IPS-18c (cell line): ENCODE results near the gene HYAL2.
"Not testable (repeated sequence)": the region's sequence is repeated elsewhere in the genome, so short reads cannot be mapped to it uniquely, and the experiment has no call there.

Experiments used
- H3K4me3 ChIP-seq: 2 replicates; pipeline ENCODE4 v1.7.0; 2013; ENCODE audit warnings: low read depth, mild to moderate bottlenecking, low read length, moderate library complexity; ENCODE audit not compliant: insufficient read depth
- H3K9me3 ChIP-seq: one replicate; pipeline ENCODE4 v1.6.1; 2013; ENCODE audit warnings: mild to moderate bottlenecking, low read length, moderate library complexity; ENCODE audit not compliant: control insufficient read depth, insufficient read depth

The HYAL2 gene

DNA sequence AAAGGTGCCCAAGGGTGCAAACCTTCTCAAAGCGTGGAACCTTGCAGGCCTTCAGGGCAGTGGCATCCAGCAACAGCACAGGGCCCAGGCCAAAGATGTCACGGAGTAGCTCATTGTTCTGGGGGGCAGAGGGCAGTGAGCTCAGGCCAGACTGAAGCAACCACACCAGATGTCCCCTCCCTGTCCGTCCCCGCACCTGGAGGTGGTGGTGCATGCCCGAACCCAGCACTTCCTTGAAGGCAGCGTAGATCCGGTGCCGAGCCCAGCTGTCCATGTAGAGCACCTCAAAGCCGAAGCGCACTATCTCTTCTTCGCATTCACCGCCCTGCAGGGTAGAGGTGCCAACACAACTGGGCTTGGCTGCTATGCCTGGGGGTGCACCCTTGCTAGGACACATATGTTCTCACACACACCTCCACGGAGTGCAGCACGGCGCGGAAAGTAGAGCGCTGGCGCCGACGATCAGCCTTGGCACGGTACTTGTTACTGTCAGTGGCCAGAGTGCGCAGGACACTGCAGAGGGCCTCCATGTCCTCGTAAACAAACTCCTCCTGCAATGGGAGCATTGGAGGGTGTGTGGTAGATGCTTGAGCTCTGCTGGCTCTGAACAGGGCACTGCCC, 34.0 kb downstream of the HYAL2 start:
- H3K4me3 ChIP-seq: no peak overlapping the region
- H3K9me3 ChIP-seq: no peaks in the 10 kb centered on the region

GRCh38 chr3:50287262-50287661, 35.3 kb downstream of the HYAL2 start:
- Histone ChIP-seq H3K9me3 (no peaks in the 10 kb centered on the region), H3K4me3 (no peak overlapping the region)

DNA sequence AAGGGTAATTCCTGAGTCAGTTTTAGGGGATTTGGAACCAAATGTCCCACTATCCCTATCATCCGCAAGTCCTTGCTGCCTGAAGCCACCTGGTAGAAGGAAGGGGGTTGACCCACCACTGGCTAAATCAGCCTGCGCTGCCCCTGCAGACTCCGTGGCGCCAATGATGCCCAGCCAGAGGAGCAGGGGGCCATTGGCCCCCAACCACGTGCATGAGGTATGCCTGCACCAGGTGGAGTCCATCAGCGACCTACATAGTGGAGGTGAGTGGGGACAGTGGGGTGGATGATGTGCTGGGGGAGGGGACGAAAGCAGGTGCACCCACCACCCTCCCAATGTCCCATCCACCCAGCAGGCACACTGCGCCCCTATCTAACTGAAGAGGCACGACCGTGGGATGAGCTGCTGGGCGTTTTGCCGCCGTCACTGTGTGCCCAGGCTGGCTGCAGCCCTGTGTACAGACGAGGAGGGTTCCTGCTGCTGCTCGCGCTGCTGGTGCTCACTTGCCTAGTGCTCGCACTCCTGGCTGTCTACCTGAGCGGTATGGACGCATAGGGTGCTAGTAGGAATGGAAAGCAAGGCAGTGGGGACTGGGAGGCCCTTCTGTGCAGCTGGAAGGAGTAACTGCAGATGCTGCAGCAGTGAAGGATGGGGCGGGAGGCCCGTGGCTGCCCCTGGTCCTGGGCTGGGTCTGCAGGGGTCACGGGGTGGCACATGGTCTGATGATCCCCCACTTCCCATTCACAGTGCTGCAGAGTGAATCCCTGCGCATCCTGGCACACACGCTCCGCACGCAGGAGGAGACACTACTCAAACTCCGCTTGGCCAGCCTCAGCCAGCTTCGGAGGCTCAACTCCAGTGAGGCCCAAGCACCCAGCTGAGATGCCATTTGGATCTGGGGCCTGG, 36.0 kb downstream of the HYAL2 start:
- no peaks in the 10 kb centered on the region for H3K9me3 ChIP-seq
- no peak overlapping the region for H3K4me3 ChIP-seq

DNA sequence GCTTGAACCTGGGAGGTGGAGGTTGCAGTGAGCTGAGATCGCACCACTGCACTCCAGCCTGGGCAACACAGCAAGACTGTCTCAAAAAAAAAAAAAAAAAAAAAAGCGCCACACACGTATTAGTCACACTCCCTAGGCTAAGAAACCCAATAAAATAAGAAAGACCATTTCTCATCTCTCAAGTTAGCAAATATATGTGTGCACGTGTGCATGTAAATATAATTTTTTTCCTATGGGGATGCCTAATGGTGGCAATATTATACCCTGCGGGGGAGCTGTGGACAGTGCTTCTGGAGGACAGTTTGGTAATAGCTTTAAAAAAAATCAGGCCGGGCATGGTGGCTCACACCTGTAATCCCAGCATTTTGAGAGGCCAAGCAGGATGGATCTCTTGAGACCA, 38.4 kb downstream of the HYAL2 start:
- not testable (repeated sequence) for H3K9me3 ChIP-seq, H3K4me3 ChIP-seq

DNA sequence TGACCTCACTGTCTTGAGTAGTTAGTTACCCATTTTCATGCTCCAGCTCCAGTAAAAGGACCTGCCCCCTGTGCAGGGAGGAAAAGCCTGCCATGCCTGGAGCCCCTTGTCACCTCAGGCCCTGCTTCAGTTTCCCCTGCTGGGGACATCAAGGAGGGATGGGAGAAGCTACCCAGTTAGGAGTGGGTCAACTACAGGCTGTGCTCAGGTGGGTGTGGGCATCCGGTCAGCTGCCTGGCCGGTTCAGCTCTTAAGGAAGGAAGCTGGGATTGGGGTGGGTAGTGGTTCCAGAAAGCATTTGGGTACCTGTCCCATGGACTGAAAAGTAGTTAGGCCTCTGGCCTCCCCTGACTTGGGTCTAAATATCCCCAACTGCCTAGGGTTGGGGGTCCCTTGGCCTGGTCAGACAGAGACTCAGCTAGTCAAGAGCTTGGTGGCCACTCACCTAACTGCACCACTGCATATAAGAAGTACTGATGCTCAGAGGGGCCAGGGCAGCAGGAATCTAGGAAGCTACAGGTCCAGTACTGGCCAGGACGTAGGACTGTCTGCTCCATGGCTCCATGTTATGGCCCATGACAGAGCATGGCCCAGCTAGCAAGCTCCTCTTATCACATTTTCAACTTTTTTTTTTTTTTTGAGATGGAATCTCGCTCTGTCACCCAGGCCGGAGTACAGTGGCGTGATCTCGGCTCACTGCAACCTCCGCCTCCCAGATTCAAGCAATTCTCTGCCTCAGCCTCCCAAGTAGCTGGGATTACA, 43.1 kb downstream of the HYAL2 start:
- Histone ChIP-seq H3K4me3 (no peak overlapping the region), H3K9me3 (no peaks in the 10 kb centered on the region)

DNA sequence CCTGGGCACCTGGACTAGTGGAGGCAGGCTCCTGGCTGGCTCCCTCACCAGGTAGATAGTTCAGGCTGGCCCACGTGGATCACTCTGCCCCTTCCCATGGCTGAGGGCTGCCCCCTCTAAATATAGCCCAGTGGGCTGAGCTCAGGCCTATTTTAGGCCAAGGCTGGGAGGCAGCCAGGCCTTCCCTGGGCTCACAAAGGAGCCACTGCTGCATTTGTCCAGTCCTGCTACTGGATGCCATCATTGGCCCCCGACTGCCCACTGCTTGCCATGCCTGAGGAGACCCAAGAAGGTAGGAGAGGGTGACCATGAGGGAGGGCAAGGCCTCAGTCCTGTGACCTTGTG, 43.7 kb downstream of the HYAL2 start, which contains the start of gene LSMEM2:
LSMEM2 (plus strand) TSS at position 208 of the 345 bp plus-strand sequence; CDS start at position 235, 27 bp downstream.
- H3K9me3 ChIP-seq: no peaks in the 10 kb centered on the region
- no peak within 1 kb of the TSS for H3K4me3 ChIP-seq

- H3K9me3 ChIP-seq: no peaks in the 10 kb centered on the region
- no peak overlapping the region for H3K4me3 ChIP-seq
Measured at GRCh38 chr3:50278123-50278879, 44.2 kb downstream of the HYAL2 start.

- Histone ChIP-seq H3K4me3 (no peak overlapping the region; the same call in 1 of the 2 replicates), H3K9me3 (no peaks in the 10 kb centered on the region)
Measured at GRCh38 chr3:50276762-50277101, 45.8 kb downstream of the HYAL2 start.

DNA sequence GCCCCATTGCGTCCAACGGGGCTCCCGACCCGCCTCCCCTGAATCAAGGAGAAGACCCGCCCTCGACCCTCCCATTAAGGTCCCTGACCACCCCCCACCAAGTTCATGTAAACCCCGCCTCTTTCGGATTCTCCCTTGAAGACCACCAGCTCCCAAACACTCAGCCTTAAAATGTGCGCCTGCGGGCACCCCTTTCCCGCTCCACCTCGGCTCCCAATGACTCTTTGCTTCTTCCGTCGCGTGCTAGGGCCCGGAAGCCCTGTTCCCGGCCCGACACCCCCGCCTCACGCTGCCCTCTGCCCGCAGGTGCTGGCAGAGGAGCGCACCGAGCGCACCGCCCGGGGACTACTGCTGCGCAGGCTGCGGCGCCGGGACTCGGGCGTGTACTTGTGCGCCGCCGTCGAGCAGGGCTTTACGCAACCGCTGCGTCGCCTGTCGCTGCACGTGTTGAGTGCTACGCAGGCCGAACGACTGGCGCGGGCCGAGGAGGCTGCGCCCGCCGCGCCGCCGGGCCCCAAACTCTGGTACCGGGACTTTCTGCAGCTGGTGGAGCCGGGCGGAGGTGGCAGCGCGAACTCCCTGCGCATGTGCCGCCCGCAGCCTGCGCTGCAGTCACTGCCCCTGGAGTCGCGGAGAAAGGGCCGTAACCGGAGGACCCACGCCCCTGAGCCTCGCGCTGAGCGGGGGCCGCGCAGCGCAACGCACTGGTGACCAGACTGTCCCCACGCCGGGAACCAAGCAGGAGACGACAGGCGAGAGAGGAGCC, 46.4 kb downstream of the HYAL2 start:
- Histone ChIP-seq H3K9me3 (no peaks in the 10 kb centered on the region), H3K4me3 (peak overlapping the region; percentile 43)

- peak overlapping the region; percentile 43 for H3K4me3 ChIP-seq
- no peaks in the 10 kb centered on the region for H3K9me3 ChIP-seq
Measured at GRCh38 chr3:50275141-50275995, 47.2 kb downstream of the HYAL2 start.

DNA sequence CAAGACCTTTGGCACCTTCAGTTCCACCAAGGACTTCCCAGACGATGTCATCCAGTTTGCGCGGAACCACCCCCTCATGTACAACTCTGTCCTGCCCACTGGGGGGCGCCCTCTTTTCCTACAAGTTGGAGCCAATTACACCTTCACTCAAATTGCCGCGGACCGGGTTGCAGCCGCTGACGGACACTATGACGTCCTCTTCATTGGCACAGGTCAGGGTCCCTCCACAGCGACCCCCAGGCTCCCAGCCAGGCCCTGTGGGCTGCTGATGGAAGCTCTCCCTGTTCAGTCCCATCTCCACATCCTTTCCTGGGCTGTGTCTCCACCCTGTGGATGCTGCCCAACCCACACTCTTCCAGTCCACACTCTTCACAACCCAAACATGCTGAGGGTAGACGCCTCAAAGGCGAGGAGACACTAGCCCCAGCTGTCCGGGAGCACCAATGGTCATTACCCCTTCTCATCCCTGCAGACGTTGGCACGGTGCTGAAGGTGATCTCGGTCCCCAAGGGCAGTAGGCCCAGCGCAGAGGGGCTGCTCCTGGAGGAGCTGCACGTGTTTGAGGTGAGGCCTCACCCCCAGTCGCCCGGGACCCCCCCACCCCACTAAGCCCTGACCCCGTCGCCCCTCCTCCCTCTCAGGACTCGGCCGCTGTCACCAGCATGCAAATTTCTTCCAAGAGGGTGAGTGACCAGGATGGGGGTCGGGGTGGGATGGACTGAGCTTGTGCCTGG, 48.0 kb downstream of the HYAL2 start:
- Histone ChIP-seq H3K4me3 (no peak overlapping the region; the same call in 1 of the 2 replicates), H3K9me3 (no peaks in the 10 kb centered on the region)

DNA sequence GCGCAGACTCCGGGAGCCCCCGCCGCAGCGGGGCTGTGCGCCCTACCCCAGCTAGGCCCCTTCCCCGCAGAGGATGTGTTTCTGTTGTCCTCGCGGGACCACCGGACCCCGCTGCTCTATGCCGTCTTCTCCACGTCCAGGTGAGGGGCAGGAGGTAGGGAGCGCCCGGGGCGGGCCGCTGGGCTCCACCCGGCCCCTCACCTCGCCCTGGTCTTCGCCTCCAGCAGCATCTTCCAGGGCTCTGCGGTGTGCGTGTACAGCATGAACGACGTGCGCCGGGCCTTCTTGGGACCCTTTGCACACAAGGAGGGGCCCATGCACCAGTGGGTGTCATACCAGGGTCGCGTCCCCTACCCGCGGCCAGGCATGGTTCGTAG, 48.9 kb downstream of the HYAL2 start:
- no peaks in the 10 kb centered on the region for H3K9me3 ChIP-seq
- peak overlapping the region; percentile 31; the same call in 1 of the 2 replicates for H3K4me3 ChIP-seq

DNA sequence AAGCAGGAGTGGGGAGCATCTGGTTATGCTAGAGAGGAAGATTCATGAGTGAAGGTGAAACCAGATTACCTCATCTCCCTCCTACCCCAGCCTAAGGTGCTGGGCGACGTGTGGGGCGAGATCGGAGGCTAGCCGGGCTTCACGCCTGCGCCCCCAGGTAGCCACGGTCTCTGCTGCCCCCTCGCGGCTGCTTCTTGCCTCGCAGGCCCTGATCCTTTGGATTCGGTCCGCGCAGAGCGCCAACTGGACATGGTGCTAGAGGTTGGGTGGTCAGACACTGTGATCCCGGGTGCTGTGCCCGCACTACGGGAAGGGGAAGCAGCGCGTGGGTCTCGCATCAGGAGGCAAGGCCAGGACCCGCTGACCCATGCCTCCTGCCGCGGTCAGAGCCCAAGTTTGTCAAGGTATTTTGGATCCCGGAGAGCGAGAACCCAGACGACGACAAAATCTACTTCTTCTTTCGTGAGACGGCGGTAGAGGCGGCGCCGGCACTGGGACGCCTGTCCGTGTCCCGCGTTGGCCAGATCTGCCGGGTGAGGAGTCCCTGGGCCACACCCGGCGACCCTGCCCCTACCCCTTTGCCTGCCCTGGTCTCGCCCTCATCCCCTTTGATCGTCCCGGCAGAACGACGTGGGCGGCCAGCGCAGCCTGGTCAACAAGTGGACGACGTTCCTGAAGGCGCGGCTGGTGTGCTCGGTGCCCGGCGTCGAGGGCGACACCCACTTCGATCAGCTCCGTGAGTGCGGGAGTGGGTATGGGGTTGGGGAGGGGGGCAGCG, 49.4 kb downstream of the HYAL2 start:
- H3K9me3 ChIP-seq: no peaks in the 10 kb centered on the region
- peak overlapping the region; percentile 31; the same call in 1 of the 2 replicates for H3K4me3 ChIP-seq

GRCh38 chr3:50272538-50272910, 50.0 kb downstream of the HYAL2 start:
- not testable (repeated sequence) for H3K9me3 ChIP-seq, H3K4me3 ChIP-seq
